Stimulated activated CD4-positive, alpha-beta T cell treated with anti-CD3 and anti-CD28 coated beads, Interleukin-1b, Interleukin-23, amount 100 ng/mL, for 1 hour (primary cell): ENCODE data around the gene ARHGEF25.

Source experiments
- DNase-seq, 2 donors: peaks; one replicate each; pipeline ENCODE4 v3.0.0-alpha.2; 2020; ENCODE audit warnings: low read depth in 2 of 2

ARHGEF25 gene

DNA sequence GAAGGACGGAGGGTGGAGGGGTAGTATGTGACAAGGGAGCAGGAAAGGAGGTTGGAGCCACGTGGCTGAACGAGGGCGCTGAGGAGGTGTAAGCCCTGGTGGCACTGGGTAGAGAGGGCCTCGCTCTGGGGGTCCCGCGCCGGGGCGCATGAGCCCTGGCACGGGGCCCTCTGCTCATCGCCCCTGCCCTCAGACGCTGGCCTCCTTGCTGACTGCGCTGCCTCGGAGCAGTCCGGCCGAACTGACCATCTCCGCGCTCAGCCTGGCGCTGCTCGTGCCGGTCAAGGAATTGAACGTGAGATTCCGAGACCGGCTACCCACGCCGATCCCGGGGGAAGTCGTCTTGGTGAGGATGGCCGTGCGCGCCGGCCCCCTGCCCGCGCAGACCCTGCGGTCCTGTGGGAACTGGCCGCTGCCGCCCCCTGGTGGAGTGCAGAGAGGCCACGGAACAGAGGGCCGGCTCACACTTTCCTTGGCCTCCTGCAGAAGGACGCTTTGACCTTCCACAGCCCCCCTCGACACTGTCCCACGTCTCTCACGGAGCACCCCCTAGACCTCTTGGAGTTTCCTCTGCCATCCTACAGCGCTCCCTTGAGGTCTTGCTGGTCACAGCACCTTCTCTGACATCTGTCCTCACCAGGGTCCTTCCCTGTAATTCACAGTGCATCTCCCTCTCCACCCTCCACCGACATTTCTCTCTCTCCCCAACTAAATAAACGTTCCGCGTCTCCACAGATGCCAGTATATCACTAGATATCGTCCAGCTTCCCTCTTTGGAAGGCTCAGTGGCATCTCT lies 10.5 kb downstream of the ARHGEF25 start:
- peak in 1 of 2 donors; percentile 50 for DNase-seq

DNA sequence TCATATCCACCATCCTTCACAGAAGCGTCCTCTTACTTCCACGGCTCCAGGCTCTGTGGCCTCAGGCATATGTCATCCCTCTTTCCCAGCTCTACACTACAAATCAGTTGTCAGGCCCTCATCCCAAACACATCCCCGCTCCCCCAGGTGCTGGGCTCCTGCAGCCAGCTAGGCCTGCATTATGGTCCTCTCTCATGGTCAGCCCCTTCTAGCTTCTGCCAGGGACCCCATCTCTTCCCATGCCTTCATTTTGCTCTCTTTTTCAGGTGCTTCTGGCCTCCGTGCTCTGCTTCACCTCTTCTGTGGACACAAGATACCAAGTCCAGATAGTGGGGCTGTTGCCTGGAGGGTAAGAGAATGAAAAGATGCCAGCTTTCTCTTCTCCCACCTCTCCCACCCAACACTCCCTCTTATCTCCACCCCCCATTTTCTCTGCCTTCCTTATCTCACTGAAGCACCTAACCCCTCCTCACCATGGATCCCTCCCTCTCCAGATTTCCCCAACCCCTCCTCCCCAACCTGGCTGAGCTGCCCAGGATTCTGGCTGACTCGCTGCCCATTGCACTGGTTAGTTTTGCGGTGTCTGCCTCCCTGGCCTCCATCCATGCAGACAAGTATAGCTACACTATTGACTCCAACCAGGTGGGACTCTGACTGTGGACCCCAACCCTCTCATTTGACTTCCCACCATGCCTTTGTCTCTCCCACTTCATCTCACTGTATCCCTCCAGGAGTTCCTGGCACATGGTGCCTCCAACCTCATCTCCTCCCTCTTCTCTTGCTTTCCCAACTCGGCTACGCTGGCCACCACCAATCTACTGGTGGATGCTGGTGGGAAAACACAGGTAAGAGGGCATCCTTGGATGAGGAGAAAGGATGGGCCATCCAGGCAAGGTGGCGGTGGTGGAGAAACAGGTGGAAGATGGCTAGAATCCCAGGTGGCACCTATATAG lies 11.3 kb downstream of the ARHGEF25 start:
- DNase-seq: no peak

DNA sequence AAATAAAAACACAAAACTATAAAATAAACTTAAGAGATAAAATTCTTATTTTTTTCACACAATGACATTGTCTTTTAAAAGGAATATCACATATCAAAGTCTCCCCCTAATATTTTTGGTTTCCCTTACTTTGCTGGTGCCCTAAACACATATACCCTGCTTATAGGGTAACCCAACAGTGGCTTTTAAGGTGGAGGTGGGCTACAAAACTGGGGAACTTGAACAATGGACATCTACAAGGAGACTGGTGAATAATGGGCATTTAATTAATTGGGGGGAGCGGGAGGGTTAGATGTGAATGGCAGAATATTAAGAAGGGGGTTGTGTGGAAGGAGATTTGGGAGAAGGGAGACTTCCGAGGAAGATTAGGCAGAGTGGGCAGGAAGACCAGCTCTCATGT lies 12.2 kb downstream of the ARHGEF25 start:
- DNase-seq: no peak

DNA sequence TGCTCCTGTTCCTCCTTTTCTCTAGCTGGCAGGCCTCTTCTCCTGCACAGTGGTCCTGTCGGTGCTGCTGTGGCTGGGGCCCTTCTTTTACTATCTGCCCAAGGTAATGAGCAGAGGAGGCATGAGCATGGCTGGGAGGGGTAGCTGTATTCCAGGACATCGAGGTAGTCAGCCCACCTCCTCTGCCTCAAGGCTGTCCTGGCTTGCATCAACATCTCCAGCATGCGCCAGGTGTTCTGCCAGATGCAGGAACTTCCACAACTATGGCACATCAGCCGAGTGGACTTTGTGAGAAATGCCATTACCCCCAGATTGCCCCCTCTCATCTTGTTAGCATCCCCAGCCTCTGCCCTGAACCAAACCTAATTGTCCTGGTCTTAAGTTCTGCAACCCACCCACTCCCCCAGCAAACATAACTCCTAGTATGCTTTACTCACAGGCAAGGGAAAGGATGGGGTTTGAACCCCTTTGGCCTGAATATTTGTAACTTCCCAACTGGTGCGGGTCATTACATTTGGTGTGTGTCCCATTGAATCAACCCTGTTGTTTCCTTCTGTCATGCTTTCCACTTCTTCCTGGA lies 12.7 kb downstream of the ARHGEF25 start:
- no peak for DNase-seq

DNA sequence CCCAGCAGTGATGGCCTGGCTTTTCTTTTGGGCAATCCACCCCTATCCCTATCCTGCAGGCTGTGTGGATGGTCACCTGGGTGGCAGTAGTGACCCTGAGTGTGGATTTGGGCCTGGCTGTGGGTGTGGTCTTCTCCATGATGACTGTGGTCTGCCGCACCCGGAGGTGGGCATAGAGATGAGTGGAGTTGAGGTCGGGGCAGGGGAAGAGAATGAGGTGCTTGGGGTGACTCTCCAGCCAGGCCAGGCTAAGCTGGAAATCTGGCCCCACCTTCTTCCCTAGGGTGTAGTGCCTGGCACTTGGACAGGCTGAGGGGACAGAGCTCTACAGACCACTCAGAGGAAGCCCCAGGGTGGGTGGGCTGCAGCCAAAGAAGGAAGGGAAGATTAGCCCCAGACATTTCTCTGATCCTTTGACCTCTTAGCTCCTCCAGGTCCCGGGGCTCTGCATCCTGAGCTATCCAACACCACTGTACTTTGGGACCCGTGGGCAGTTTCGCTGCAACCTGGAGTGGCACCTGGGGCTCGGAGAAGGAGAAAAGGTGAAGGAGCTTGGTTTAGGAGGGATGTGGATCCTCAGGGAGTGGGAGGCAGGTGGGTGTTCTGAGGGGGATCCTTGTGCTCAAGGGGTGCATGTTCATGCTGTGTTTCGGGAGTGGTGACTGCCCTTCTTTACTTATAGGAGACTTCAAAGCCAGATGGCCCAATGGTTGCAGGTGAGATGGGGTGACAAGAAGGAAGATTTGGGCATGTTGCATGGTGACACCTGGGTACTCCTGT lies 13.4 kb downstream of the ARHGEF25 start:
- DNase-seq: no peak

DNA sequence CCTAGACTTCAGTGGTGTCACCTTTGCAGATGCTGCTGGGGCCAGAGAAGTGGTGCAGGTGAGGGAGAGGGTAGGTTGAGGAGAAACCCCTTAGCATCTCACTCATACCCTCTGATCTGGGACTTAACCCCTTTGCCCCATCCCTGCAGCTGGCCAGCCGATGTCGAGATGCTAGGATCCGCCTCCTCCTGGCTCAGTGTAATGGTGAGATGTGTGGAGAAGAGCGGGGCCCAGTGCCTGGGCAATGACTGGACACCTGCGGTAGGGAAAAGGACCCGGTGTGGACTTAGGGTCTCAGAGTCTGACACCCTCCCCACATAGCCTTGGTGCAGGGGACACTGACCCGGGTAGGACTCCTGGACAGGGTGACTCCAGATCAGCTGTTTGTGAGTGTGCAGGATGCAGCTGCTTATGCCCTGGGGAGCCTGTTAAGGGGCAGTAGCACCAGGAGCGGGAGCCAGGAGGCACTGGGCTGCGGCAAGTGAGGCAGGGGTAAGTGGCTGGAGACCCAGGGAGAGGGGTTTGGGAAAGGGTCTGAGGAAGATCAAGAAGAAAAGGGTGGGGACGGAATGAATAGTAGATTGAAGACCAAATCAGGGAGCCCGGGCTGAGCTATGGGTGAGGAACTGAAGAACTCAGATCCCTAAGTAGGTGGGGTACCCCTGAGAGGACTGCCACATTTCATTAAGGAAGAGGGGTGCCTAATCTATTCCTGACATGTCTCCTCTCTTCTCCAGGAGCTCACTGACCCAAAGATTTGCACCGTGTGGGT lies 14.2 kb downstream of the ARHGEF25 start:
- no peak for DNase-seq

DNA sequence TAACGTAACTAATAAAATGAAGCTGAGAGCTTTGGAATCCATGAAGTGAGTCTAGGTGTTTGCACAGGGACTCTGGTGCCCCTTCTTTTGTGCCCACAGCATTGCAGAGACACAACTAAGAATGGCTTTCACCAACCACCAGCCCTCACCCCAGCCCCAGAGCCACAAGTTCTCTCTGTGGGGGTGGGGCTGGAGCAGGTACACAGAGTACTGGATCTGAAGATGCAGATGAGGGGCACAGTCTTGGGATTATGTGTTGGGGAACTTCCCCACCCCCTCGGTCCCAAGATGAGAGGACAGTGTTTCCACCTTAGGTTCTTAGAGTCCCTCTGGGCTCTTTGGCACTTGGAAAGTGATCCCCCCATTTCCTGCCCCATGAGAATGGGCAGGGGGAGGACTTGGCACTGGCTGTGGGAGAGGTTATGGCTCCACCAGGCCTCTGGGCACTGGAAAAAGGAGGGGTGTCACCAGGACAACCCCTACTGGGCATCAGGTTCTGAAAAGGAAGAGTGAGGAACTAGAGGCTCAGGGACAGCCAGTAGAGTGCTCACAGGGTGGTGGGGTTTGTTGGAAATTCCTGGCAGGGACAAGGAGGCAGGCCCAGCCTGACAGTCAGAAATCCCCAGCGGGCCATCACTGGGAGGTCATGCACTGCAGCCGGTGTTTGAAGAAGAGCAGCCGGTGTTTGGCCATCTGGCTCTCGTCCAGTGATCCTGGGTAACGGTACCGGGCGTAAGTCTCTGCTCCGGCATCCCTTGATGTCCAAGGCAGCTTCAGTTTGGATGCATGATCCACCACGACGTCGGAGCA lies 15.1 kb downstream of the ARHGEF25 start:
- DNase-seq: no peak

DNA sequence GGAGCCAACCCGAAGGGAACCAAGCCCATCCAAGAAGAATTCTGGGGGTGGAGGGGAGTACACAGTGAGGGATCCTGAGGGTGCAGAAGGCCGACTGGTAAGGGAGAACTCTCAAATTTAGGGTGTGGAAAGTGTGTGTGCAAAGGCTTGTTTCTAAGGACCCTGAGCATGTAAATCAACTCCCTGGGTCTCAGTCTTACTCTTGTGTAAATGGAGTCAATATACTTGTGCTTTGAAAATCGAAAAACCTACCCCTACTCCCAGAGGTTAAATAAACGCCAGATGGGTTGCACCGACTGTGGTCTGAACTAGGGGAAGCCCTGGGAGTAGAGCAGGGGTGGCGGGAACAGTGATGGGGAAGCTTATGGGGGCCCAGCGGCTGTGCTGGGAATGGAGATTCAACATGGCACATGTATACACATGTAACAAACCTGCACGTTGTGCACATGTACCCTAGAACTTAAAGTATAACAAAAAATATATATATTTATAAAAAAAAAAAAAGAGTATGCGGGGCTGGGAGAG lies 15.7 kb downstream of the ARHGEF25 start:
- no peak for DNase-seq

DNA sequence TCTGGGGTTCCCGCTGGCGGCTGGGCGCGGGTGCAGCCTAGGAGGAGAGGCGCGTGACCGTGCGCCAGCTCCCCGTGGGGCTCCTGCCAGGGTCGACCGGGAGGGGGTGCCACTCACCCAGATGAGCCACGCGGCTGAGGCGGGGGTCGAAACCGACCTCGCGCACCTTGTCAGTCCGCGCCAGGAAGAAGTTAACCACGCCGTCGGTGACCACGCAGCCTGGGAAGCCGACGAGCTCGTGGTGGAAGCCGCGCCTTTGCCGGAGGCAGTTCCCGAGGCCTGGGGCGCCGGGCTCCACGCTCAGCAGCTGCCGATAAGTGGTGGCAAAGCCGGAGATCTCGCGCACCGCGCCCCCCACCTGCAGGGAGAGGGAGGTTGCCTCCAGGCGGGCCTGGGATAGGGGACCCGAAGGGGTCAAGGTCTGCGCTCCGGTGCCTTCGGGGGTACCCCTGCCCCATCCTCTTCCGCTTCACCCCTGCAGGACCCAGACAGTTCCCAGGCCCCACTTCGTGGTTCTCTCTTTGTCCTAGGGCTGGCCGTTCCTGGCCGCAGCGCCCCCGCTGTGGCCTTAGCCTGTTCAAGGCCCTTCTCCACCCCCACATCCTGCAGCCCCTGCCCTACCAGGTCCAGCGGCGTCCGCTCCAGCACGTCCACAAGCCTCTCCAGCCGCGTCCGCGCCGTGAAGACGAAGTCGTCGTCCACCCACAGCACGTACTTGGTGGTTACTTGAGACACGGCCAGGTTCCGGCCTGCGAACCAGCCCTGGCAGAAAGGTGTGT lies 16.5 kb downstream of the ARHGEF25 start:
- DNase-seq: no peak

DNA sequence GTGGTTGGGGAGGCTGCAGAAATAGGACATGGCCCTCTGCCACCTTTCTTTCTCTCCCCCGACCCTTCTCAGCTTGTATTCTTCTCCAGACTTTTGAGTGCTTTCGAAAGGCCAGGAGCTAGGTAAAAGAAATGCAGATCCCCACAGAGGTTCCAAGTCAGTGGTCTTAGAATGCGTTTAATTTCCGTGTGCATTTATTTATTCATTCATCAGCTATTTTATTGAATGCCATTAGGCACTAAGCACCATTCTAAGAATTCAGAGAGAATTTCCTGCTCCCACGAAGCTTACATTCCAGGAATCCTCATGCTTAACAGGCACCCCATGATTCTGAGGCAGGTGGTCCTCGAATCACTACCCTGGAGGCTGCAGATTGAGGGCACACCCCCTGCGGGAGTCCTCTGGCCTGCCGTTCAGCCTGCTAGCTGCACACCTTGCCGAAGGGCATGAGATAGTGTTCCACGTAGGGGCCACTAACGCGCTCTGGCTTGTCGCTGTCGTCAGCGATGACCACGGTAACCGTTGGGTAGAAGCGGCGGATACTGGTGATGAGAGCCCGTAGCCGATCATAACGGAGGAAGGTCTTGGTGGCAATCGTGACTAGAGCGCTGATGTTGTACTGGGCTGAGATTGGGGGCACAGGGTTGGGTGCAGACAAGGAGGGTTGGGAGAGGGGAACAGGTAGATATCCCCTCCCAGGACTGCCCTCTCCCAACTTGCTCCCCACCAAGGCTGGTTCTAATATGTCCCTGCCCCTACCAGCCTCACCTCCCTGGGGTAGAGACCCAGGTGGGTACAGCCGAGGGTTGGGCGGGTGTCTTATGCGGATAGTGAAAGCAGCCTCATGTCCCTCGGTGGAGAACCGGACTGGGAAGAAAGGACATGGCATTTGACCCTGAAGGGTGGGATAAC lies 17.3 kb downstream of the ARHGEF25 start:
- DNase-seq: no peak

DNA sequence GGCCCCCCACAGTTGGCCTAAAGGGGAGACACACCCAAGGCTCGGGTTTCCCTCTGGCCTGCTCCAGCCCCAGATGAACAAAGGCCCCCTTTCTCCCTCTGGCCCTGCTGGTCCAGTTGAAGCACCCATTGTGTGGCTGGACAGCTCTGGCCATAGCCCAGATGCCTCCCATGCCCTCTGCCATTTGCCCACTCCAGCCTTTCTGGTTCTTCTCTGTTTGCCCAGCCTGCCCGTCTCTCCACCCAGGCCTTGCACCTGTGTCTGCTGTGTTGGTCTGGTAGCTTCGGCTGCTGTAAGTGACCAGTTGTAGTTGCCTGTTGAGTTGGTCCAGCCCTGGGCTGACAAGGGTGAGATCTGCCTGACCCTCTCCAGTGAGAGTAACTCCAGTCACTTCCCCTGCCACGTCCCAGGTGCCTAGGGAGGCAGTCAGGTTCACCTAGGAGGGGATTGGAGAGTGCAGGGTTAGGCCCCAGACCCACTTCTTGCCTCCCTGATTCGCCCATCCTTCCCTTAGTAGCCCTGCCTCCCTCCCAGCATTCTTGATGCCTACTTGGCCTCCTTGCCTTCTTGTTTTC lies 18.7 kb downstream of the ARHGEF25 start:
- DNase-seq: no peak

DNA sequence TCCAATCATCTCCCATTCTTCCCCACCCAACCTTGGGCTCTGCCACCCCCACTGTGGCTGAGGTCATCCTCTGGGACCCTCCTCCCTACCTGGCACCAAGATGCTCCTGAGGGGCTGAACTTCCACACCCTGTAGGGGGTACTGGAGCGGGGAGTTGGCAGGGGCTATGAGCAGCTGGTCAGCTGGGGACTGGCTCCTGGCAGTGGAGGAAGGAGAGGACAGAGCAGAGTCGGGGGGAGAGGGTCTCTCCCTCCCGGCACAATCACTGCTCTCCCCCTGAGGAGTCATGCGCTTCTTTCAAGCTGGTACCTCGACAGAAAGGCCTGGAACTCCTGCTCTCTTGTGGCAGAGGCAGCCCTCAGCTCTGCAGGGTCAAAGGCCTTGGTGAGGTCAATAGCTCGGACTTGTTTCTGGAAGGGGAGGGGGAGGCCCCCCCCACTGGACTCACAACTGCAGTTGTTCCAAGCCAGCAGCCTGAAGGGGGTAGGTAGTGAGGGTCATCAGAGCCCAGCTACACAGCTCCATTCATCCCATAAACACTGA lies 19.7 kb downstream of the ARHGEF25 start:
- no peak for DNase-seq

DNA sequence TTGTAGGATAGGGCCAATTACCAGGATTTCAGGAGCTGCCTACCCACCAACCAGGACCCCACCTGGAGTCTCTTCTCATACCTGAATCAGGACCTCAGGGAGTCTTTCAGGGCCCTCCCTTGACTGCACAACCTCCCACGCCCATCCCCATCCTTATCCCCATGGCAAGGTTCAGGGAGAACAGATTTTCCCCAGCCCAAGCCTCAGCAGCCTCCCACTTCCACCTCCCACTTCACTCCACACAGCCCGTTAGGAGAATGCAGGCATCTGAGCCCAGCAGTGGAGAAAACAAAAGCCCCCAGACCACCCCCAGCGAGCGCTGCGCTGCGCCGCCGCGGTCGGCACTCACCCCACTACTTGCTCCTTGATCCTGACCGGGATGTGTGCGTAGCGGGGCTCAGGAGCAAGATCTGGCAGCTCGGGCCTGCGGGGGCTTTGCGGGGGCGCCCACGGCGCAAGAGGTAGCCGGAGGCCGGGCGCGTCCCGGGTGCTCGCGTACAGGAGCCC lies 20.4 kb downstream of the ARHGEF25 start:
- no peak for DNase-seq

DNA sequence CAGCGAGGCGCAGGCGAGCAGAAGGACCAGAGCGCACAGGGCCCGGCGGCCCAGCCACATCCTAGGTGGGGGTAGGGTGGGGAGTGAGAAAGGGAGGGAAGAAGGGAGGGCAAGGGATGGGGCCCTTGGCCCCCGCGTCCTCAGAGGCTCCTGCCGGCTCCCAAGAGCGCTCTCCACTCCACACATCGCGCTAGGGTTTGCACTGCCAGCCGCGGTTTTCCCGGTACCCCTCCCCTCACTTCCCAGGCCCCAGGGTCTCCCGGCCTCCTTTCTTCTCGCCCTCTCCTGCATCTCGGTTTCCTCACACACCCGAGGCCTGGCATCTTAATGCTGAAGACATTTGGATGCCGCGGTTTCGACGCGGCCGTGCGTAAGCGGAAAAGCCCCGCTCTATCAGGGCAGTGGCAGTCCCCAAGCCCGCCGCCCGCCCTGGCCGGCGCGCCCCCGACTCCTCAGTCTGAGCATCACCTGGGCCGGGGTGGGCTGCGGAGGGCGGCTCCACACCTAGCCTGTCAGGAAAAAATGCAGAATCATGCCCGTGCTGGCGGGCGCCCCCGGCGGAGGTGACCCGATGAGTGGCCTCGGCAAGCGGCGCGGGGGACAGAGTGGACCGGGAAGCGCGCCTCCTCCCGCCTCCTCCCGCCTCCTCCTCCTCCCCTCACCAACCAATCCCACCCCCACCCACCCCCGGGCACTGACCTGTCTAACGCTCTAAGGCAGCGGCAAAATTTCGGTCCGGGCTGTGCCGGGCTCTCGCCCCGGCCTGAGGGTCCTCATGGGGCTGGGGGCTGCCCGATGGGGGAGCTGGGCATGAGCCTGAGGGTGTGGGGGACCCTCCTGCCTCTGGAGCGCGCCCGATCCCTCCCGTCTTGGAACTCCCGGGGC lies 21.1 kb downstream of the ARHGEF25 start:
- no peak for DNase-seq

DNA sequence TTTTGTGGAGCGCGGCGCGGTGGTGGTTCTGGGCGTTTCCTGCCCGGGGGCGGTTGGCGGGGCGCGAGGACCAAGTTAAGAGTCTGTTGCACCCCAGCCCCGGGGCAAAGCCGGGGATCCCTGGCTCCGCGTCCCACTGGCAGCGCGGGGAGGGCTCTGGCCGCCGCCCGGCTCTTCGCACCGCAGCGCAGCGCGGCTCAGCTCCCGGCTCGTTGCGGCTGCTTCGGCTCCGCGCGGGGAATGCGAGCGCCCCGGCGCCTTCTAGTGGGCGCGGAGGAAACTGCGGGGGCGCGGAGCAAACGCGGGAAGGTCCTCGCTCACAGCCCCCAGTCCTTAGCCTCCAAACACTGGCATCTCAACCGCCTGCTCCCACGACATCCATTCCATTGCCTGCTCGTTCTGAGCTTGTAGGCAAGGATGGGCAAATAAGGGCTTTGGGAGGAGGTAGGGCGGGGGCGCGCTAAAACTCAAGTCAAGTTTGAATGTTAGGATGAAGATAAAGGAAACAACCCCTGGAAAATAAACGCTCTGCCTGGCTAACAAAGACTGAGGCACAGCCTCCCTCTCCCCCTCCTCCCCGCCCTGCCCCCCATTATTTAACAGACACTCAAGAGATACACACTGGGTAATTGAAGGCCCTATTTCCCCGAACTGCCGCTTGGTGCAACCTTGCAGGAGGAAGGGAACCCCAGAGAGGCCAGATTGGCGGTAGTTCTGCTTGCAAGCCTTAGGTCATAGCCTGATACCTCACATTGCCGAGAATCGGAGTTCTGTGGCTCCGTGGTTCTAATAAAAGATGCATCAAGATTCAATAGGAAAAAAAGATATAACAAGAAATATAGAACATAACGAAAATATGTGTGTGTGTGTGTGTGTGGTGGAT lies 22.0 kb downstream of the ARHGEF25 start, which contains the start of gene B4GALNT1:
Gene B4GALNT1 (minus strand): TSS at position 244 of the 883 bp plus-strand sequence. CDS start 1,069 bp downstream, outside the sequence.
- peak in 1 of 2 donors; percentile 45 for DNase-seq
